K562 (cell line): ENCODE data around the gene RNF212B. TPM values are rescaled to one million over a fixed set of nuclear protein-coding genes. Genes with fewer than 3 reads are reported as not detected.

ENCODE experiments used
- BHLHE40 ChIP-seq: IDR thresholded peaks from 2 replicates; pipeline ENCODE4 v1.6.1; 2011; ENCODE audit warnings: low read length, improper control_type of control experiment
- GABPB2 ChIP-seq: fragments of 250-450 bp; sonication (Bioruptor Pico); conservative IDR thresholded peaks from 2 replicates; pipeline ENCODE4 v1.5.1; 2021; ENCODE audit warnings: mild to moderate bottlenecking
- ILF3 ChIP-seq: fragments of 450-650 bp; IDR thresholded peaks from 2 replicates; pipeline ENCODE4 v1.6.1; 2018; ENCODE audit warnings: antibody characterized with exemption, mild to moderate bottlenecking, moderate library complexity, borderline replicate concordance
- KAT7 ChIP-seq: sonication (generic); formaldehyde crosslinking; IDR thresholded peaks from 2 replicates; pipeline ENCODE4 v1.8.0; 2022; ENCODE audit warnings: missing genetic modification reagents, mild to moderate bottlenecking, borderline replicate concordance
- KLF10 ChIP-seq: fragments of 250-450 bp; sonication (Bioruptor Pico); IDR thresholded peaks from 2 replicates; pipeline ENCODE4 v1.6.1; 2021; ENCODE audit warnings: matching md5 sums
- PCBP2 ChIP-seq: fragments of 200-400 bp; formaldehyde crosslinking; IDR thresholded peaks from 2 replicates; pipeline ENCODE4 v1.6.1; 2018; ENCODE audit warnings: low read length, low read depth, mild to moderate bottlenecking, moderate library complexity; ENCODE audit not compliant: poor library complexity, severe bottlenecking
- PHF20 ChIP-seq: fragments of 450-650 bp; IDR thresholded peaks from 2 replicates; pipeline ENCODE4 v1.6.1; 2018; ENCODE audit not compliant: partially characterized antibody
- PURB ChIP-seq: sonication (generic); formaldehyde crosslinking; IDR thresholded peaks from 2 replicates; pipeline ENCODE4 v1.9.0; 2021; ENCODE audit warnings: low read depth, mild to moderate bottlenecking, missing genetic modification reagents
- SUPT5H ChIP-seq: fragments of 450-650 bp; IDR thresholded peaks from 2 replicates; pipeline ENCODE4 v1.6.1; 2016
- TAF1 ChIP-seq: IDR thresholded peaks from 2 replicates; pipeline ENCODE4 v1.6.1; 2011; ENCODE audit warnings: mild to moderate bottlenecking, low read length, moderate library complexity; ENCODE audit not compliant: insufficient read depth, control insufficient read depth, severe bottlenecking; ENCODE audit errors: extremely low read depth
- ZBTB8A ChIP-seq: fragments of 450-650 bp; IDR thresholded peaks from 2 replicates; pipeline ENCODE4 v1.6.1; 2018; ENCODE audit warnings: mild to moderate bottlenecking, moderate library complexity; ENCODE audit not compliant: partially characterized antibody
- ZSCAN32 ChIP-seq: fragments of 450-650 bp; formaldehyde crosslinking; IDR thresholded peaks from 2 replicates; pipeline ENCODE4 v1.4.0; 2020; ENCODE audit warnings: mild to moderate bottlenecking, moderate library complexity
- polyA plus RNA-seq, 8 experiments: library from polyadenylated mRNA; depleted of rRNA in 4 of 8; stranded (reverse) in 5 of 8; unstranded in 3 of 8; fragments of >200 nt; fragmentation: Nextera tagmentation in 2 of 8; fragmentation: Illumina TruSeq in 1 of 8; extraction: Ambion mirVana in 2 of 8; extraction: Trizol in 1 of 8; gene quantifications; 2 replicates each; pipeline versions ENCODE4 v1.2.1 to v1.2.3, GENCODE V29; 2011 to 2014; ENCODE audit warnings: inconsistent platforms in 1 of 8, missing spikeins in 1 of 8
- total RNA-seq, 7 experiments: library from RNA; depleted of rRNA in 6 of 7; stranded (reverse); fragments of >200 nt in 6 of 7; fragmentation: Illumina TruSeq in 2 of 7; extraction: Trizol in 2 of 7; gene quantifications; 2 replicates each; pipeline versions ENCODE4 v1.2.1 to v1.2.3, GENCODE V29; 2011 to 2021; ENCODE audit warnings: low replicate concordance in 1 of 7
- TF ChIP-seq, protein P1 (sequence below), 2 experiments: fragments of 450-650 bp; IDR thresholded peaks; 2 replicates each; pipeline ENCODE4 v1.6.1; 2016; ENCODE audit warnings: mild to moderate bottlenecking in 2 of 2, borderline replicate concordance in 1 of 2, low read depth in 1 of 2, moderate library complexity in 1 of 2
- TF ChIP-seq, protein P2 (sequence below): sonication (generic); formaldehyde crosslinking; IDR thresholded peaks from 2 replicates; pipeline ENCODE4 v1.8.0; 2022; ENCODE audit warnings: missing genetic modification reagents, mild to moderate bottlenecking, borderline replicate concordance
- TF ChIP-seq, protein P3 (sequence below): fragments of 150-350 bp; conservative IDR thresholded peaks from 2 replicates; pipeline ENCODE4 v1.6.1; 2014; ENCODE audit warnings: low read length

The RNF212B gene
- total and polyA plus RNA-seq, 9 of the 15 experiments (the other 6 are each of a cell fraction or from before 2014, with no cell fraction given): 0.15 to 0.43 (median 0.27) TPM; not detected in 3

DNA sequence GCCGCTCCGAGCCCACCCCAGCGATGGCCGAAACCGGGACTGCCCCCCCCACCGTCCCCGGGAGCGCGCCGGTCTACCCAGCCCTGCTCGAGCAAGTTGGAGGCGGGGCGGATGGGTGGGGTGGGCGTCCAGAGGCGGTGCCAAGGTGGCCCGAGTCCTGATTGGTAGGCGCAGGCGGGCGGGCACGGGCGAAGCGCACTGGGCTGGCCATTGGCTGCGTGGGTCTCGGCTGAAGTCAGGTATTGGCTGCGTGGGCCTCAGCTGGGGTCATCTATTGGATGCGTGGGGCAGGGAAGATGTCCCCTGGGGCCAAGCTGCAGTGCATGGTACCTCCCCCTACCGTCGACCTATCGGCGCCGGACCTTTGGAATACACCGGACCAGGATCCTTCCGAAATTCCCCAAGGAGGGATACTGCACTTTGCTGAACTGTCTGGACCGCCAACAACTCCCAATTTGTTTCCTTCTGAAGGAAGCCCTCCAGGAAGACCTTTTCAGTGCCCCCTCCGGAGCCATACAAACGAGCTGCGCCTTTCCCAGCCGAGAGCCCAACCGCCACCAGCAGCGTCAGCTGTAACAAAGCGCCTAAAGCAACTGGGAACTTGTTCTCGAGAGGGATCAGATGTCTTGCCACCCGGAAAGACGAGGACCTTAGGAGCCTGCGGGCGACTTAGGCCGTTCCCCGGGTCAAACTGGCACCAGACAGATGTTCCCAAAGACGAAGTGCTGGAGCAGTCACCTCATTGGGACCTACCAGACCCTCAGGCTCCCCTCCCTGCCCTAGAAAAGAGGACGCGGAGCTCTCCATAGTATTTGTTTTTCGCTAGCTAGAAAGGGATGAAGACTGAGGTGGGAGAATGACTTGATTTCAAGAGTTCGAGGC is 48.5 kb downstream of the RNF212B start, which contains the start of gene HOMEZ (continued):
- TF ChIP-seq, protein P1, sequence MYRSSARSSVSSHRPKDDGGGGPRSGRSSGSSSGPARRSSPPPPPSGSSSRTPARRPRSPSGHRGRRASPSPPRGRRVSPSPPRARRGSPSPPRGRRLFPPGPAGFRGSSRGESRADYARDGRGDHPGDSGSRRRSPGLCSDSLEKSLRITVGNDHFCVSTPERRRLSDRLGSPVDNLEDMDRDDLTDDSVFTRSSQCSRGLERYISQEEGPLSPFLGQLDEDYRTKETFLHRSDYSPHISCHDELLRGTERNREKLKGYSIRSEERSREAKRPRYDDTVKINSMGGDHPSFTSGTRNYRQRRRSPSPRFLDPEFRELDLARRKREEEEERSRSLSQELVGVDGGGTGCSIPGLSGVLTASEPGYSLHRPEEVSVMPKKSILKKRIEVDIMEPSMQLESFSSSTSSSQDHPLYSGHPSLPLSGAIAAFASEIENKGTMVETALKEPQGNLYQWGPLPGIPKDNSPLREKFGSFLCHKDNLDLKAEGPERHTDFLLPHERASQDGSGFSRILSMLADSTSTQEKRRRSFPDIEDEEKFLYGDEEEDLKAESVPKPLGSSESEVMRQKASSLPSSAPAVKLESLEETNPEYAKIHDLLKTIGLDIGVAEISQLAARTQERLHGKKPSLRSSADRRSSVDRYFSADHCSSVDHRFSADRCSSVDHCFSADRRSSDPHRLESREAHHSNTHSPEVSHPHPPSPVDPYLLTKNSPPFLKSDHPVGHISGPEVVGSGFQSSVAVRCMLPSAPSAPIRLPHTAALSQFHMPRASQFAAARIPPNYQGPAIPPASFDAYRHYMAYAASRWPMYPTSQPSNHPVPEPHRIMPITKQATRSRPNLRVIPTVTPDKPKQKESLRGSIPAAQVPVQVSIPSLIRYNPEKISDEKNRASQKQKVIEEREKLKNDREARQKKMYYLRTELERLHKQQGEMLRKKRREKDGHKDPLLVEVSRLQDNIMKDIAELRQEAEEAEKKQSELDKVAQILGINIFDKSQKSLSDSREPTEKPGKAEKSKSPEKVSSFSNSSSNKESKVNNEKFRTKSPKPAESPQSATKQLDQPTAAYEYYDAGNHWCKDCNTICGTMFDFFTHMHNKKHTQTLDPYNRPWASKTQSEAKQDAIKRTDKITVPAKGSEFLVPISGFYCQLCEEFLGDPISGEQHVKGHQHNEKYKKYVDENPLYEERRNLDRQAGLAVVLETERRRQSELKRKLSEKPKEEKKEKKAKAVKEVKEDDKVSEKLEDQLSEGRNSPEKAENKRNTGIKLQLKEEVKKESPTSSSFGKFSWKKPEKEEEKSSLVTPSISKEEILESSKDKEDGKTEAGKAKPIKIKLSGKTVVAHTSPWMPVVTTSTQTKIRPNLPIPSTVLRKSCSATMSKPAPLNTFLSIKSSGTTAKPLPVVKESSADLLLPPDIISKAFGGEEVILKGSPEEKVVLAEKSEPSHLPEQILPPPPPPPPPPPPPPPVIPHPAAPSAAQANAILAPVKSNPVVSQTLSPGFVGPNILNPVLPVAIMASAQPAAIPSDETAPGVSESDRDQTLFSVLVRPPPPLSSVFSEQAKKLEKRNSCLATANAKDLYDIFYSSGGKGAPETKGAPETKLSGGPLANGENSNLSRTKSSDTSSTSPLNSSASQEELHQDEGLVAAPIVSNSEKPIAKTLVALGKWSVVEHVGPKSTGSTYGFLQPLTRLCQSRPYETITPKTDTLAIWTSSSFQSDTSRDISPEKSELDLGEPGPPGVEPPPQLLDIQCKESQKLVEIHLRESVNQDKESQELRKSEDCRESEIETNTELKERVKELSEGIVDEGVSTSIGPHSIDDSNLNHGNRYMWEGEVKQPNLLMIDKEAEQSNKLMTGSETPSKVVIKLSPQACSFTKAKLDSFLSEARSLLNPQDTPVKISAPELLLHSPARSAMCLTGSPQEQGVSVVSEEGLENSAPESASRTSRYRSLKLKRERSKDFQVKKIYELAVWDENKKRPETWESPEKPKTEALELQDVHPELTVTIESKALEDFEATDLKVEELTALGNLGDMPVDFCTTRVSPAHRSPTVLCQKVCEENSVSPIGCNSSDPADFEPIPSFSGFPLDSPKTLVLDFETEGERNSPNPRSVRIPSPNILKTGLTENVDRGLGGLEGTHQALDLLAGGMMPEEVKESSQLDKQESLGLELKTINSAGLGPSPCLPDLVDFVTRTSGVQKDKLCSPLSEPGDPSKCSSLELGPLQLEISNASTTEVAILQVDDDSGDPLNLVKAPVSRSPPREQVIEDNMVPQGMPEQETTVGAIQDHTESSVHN (IDR thresholded peaks at IDR 0.05; ENCODE audit: borderline replicate concordance in 1 of 2, low read depth in 1 of 2): no peak
- no peak for TF ChIP-seq GABPB2 (CRISPR knock-in tag)
- TF ChIP-seq TAF1: peak; percentile 85
- TF ChIP-seq ZSCAN32: no peak
- TF ChIP-seq PHF20: peak; percentile 33
- TF ChIP-seq, protein P2, sequence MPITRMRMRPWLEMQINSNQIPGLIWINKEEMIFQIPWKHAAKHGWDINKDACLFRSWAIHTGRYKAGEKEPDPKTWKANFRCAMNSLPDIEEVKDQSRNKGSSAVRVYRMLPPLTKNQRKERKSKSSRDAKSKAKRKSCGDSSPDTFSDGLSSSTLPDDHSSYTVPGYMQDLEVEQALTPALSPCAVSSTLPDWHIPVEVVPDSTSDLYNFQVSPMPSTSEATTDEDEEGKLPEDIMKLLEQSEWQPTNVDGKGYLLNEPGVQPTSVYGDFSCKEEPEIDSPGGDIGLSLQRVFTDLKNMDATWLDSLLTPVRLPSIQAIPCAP (CRISPR knock-in tag): no peak
- peak; percentile 81 for TF ChIP-seq SUPT5H
- TF ChIP-seq ILF3: no peak
- TF ChIP-seq, protein P3, sequence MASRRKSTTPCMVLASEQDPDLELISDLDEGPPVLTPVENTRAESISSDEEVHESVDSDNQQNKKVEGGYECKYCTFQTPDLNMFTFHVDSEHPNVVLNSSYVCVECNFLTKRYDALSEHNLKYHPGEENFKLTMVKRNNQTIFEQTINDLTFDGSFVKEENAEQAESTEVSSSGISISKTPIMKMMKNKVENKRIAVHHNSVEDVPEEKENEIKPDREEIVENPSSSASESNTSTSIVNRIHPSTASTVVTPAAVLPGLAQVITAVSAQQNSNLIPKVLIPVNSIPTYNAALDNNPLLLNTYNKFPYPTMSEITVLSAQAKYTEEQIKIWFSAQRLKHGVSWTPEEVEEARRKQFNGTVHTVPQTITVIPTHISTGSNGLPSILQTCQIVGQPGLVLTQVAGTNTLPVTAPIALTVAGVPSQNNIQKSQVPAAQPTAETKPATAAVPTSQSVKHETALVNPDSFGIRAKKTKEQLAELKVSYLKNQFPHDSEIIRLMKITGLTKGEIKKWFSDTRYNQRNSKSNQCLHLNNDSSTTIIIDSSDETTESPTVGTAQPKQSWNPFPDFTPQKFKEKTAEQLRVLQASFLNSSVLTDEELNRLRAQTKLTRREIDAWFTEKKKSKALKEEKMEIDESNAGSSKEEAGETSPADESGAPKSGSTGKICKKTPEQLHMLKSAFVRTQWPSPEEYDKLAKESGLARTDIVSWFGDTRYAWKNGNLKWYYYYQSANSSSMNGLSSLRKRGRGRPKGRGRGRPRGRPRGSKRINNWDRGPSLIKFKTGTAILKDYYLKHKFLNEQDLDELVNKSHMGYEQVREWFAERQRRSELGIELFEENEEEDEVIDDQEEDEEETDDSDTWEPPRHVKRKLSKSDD: no peak
- no peak for TF ChIP-seq KLF10 (CRISPR knock-in tag)
- 0 out of 2 replicates have a peak, but pooled peaks have one; percentile 63 for TF ChIP-seq KAT7
- no peak for TF ChIP-seq PURB (CRISPR knock-in tag)
- TF ChIP-seq PCBP2: no peak
- TF ChIP-seq ZBTB8A: no peak
- peak; percentile 87 for TF ChIP-seq BHLHE40
